HG02852 (cell line): ENCODE results near the gene EDRF1.

Experiments
- ATAC-seq: cut with Tn5 transposase; IDR thresholded peaks from one replicate; pipeline ENCODE4 v1.9.1; 2021; ENCODE audit warnings: mild to moderate bottlenecking, moderate library complexity; ENCODE audit not compliant: unreplicated experiment

EDRF1 gene

GRCh38 chr10:125761961-125762360 lies 42.5 kb downstream of the EDRF1 start:
- no peak for ATAC-seq

DNA sequence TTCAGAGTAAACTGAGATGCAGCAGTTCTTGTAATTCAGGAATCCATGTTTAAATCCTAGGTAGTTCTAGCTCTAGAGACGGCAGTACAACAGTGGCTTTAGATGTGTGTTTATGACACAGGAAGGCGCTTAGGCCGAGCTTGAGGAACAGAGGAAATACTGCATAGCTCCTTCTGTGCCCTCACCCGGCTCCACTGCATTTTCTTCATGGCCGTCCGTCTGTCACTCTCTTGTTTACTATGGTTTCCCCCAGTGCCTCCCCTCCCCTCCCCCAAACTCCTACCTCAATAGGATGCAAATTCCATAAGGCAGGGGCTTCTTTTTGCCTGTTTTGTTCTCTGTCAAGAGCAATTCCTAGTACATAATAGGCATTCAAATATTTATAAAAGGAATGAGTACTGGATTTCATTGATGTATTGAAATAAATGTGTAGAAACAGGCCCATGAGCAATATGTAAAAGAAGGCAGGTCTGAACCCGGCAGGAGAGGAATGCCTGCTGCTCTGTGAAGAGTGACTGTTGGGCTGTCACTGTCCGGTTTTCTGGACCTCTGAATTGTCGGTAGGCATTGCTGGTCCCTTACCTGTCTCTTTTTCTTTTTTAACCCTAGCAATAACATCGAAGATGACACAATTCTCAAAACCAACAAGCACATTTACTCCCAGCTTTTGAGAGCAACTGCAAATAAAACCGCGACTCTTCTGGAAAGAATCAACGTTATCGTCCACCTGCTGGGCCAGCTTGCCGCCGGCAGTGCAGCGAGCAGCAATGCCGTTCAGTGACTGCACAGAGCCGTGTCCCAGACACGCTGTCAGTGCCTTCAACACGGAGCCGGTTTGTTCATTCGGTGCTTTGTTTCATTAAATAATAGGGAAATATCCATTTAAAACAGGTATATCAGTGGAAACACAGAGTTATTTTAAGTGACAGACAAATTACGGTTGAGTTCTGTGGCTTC lies 43.5 kb downstream of the EDRF1 start:
- no peak for ATAC-seq

- ATAC-seq = no peak
These were observed 46.3 kb downstream of the EDRF1 start for GRCh38 chr10:125765835-125766234.

GRCh38 chr10:125766511-125766910 lies 47.0 kb downstream of the EDRF1 start:
- ATAC-seq = no peak

- no peak for ATAC-seq
These were observed 48.8 kb downstream of the EDRF1 start for GRCh38 chr10:125768219-125768855.

DNA sequence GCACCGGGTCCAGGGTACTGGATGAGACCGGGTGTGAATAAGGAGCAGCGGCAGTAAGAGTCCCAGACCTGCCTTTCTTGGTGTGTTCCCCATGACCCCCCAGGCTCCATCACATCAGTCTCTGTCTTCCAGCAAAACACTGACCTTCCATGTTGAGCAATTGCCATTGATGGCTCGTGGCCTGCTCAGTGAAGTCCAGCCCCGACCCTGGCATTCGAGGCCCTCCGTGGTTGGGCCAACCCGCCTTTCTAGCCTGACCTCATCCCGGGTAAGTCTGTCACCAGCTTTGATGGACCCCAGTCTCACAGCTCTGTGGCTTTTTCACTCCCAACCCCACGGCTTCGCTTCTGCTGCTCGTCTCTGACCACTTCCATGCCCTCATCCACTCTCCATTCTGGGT lies 49.7 kb downstream of the EDRF1 start:
- no peak for ATAC-seq

DNA sequence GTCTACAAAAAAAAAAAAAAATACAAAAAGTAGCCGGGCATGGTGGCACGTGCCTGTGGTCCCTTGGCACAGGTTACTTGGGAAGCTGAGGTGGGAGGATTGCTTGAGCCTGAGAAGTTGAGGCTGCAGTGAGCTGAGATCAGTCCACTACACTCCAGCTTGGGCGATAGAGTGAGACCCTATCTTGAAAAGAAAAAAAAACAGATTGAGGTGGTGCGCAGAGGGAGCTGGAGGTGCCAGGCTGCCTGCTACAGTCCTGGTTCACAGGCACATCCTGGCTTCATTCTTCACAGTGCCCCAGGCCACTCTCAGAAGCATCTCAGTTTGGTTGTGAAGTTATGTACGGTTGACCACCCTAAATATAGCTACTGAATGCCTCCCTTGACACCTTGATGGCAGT lies 51.3 kb downstream of the EDRF1 start:
- ATAC-seq = no peak

- no peak for ATAC-seq
These were observed 52.8 kb downstream of the EDRF1 start for GRCh38 chr10:125772112-125772863.

- no peak for ATAC-seq
These were observed 53.3 kb downstream of the EDRF1 start for GRCh38 chr10:125772864-125773180.

DNA sequence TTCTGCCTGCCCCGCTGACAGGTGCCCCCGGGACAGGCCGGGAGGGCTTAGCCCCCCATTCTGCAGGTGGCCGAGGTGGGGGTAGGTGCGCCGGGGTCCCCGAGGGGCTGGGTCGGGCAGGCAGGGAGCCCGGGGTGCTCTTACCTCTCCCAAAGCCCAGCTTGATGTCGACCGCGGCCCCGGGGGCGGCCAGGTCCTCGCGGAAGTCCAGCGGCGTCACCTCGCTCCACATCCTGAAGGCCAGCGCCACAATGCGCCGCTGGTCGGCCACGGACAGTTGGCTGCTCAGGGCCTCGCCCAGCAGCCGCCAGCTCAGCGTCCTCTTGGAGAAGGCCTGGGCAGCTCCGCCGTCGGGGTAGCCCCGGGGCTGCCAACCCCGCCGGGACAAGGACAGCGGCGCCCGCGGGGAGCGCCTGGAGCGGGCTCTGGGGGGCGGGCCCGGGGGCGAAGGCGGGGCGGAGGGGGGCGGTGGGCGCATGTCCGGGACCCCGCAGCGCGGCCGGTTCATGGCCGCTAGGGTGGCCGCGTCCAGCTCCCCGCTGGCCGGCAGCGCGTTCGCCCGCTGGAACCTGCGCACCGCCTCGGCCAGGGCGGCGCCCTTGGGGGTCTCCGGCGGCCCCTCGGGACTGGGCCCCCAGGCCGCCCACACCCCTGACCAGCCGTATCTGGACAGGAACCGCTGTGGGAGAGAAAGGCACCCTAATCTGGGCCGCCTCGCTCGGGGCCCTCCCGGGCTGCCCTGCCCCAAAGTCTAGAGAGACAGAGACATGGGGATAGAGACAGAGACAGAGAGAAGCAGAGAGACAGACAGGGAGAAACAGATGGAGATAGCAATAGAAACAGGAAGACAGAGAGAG lies 54.4 kb downstream of the EDRF1 start:
- ATAC-seq = no peak

DNA sequence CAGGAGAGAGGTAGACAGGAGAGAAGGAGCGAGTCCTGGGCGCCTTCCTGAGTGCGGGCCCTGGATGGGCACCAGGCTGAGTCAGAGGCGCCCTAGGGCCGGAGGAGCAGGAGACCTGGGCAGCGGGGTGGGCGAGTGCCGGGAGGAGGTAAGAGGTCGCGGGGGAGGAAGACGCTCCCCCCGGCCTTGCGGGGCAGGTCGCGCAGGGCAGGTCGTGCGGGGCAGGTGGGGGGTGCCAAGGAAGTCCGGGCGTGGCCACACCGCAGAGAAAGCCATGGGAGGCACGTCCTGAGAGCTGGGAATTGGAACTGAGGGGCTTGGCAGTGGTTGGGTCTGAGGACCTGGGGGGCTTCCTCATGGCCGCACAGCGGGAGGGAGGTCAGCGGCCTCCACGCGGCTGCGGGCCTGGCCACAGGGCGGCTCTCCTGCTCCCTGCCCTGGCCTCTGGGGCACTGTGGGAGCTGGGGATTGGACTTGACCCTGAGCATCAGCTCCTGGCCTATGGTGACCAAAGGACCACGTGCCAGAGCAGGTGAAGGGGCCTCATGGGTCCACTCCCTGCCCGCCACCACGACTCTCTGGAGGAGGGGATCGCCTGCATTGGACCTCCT lies 55.2 kb downstream of the EDRF1 start:
- no peak for ATAC-seq

DNA sequence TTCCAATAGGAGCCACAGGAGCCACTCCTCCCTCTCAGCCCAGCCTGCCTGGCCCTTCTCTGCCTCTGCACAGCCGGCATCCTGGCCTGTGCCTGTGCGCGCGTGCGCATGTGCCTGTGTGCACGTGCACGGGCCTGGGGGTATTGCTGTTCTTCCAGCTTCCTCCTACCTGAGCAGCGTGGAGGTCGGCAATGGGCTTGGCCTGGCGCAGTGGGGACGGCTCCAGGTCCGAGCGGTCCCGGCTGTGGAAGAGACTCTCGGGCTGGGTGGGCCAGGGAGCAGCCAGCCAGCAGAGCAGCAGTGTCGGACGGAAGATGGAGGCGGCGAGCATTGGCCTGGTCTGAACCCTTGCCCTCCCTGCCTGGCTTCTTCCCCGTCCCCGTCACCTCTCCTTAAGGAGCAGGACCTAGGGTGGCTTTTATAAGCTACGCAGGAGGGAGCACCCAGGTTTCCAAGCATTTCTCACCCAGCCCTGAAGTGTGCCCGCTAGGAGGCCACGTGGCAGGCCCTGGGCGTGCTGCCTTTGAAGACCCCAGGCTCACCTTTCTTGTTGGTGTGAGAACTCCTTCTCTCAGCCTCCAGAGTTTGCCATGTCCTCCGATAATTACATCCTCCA lies 56.1 kb downstream of the EDRF1 start, which contains the start of gene MMP21:
TSS of gene MMP21 (minus strand) at position 331 of the 616 bp plus-strand sequence. CDS start at position 331, 0 bp downstream.
- no peak for ATAC-seq

DNA sequence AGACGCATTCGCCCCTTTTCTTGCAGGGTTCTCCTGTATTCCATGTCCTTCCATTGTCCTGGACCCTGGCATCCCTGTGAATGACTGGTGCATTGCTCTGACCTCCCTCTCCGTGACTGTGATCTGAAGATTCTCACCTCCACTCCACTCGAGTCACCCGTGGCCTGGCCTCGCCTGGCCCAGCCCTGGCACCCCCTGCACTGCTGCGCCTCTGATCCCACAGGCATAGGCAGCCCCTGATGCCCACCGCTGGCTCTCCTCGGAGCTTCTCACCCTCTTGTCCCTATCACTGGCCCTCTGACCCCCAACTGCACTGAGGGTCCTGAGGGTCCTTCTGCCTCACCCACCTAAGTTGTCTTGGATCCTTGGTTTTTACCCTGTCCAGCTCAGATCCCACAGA lies 58.3 kb downstream of the EDRF1 start:
- ATAC-seq = no peak

- no peak for ATAC-seq
These were observed 59.0 kb downstream of the EDRF1 start for GRCh38 chr10:125778556-125778955.

- ATAC-seq = no peak
These were observed 60.2 kb downstream of the EDRF1 start for GRCh38 chr10:125779403-125780327.

DNA sequence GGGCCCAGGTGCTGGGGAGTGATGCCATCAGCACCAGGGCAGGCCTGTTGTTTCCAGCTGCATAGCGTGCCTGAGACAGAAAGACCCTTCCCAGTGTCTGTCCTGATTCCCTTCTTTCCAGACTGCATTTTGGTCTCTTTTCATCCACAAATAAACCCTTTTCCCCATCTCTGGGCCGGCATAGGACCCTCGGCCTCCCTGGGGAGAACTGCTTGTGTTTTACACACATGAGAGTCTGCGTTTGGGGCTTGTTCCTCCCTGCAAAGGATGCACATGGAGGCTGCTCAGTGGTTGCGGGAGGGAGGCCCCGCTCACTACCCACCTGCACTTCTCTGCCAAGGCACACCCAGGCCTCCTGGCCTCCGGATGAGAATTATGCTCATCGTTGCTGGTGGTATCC lies 61.9 kb downstream of the EDRF1 start:
- no peak for ATAC-seq

GRCh38 chr10:125782054-125782453 lies 62.5 kb downstream of the EDRF1 start:
- ATAC-seq = no peak

DNA sequence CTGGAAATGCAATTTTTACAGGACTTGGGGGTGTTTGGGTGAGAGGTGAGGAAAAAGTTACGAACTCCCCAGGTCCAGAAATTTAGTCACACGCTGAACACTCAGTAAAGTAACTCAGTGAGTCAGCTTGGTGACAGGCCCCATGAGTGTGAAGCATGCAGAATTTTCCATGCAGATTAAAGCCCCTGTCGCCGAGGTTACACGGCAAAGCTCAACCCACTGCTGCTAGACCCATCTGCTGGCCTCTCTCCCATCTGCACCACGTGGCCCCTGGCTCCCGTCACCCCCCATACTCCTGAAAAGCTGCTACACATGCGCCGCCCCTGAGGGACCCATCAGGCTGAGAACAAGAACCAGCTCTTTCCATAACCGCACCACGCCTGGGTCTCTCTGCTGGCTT lies 63.1 kb downstream of the EDRF1 start:
- ATAC-seq = no peak

DNA sequence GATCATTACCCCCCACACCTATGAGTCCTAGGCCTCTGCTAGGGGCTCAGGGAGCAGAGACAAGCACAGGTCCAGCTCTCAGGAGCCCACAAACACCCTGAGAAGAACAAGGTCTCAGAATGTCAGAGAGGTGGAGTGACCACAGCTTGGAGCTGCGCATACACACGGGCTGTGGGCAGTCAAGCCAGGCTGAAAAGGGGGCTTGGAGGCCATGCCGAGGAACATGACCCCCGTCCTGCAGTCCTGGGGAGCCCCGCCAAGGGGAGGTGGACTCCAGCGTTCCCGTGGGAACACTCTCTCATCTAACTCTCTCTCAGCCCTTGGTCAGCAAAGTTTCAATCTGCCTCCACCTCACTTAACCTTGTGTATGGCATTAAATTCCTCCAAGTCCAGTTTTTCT lies 63.9 kb downstream of the EDRF1 start:
- no peak for ATAC-seq
